Smooth muscle cell (in vitro differentiated cells): Measurements from ENCODE around the gene ZCCHC8. TPM values are rescaled to one million over a fixed set of nuclear protein-coding genes. Genes with fewer than 3 reads are reported as not detected.
"Not testable (repeated sequence)": the region's sequence is repeated elsewhere in the genome, so short reads cannot be mapped to it uniquely, and the experiment has no call there.

ENCODE experiments used
- DNase-seq: peaks from one replicate; lab custom pipeline; 2025; ENCODE audit not compliant: unreplicated experiment; lab: John Stamatoyannopoulos, UW
- H2AFZ ChIP-seq: fragments of 200-600 bp; sonication (generic); 2 replicates; pipeline ENCODE4 v1.6.0; 2016; ENCODE audit warnings: antibody characterized with exemption, low read depth, mild to moderate bottlenecking
- H3F3A ChIP-seq: fragments of 200-600 bp; sonication (generic); 2 replicates; pipeline ENCODE4 v1.6.0; 2017; ENCODE audit warnings: antibody characterized with exemption, low read depth
- H3K27ac ChIP-seq: fragments of 200-600 bp; sonication (generic); 2 replicates; pipeline ENCODE4 v1.5.1; 2016; ENCODE audit warnings: low read depth, mild to moderate bottlenecking
- H3K27me3 ChIP-seq: fragments of 200-600 bp; sonication (generic); 2 replicates; pipeline ENCODE4 v1.6.1; 2016; ENCODE audit warnings: low read depth, mild to moderate bottlenecking
- H3K36me3 ChIP-seq: fragments of 200-600 bp; sonication (generic); 2 replicates; pipeline ENCODE4 v1.5.1; 2016; ENCODE audit warnings: low read depth
- H3K4me1 ChIP-seq: fragments of 200-600 bp; sonication (generic); 2 replicates; pipeline ENCODE4 v1.5.1; 2016; ENCODE audit warnings: low read depth
- H3K4me2 ChIP-seq: fragments of 200-600 bp; sonication (generic); 2 replicates; pipeline ENCODE4 v1.6.0; 2016; ENCODE audit warnings: mild to moderate bottlenecking
- H3K4me3 ChIP-seq: fragments of 200-600 bp; sonication (generic); 2 replicates; pipeline ENCODE4 v1.5.1; 2016; ENCODE audit warnings: mild to moderate bottlenecking
- H3K79me2 ChIP-seq: fragments of 200-600 bp; sonication (generic); 2 replicates; pipeline ENCODE4 v1.6.0; 2016; ENCODE audit warnings: low read depth, mild to moderate bottlenecking
- H3K9ac ChIP-seq: fragments of 200-600 bp; sonication (generic); 2 replicates; pipeline ENCODE4 v1.6.0; 2016; ENCODE audit warnings: low read depth
- H3K9me3 ChIP-seq: fragments of 200-600 bp; sonication (generic); replicated peaks from 2 replicates; pipeline ENCODE4 v1.5.1; 2016; ENCODE audit warnings: low read depth
- H4K20me1 ChIP-seq: fragments of 200-600 bp; sonication (generic); 2 replicates; pipeline ENCODE4 v1.6.0; 2016; ENCODE audit warnings: low read depth
- WGBS: methylation state at CpG from one replicate; pipeline ENCODE4 v1.1.7; 2016; ENCODE audit warnings: low lambda C conversion rate; 5-methylcytosine and 5-hydroxymethylcytosine counted together
- polyA plus RNA-seq: library from polyadenylated mRNA; unstranded; fragments of >200 nt; fragmentation: Nextera tagmentation; extraction: Ambion mirVana; gene quantifications from 2 replicates; pipeline ENCODE4 v1.2.1, GENCODE V29; 2016
- total RNA-seq: library from RNA; depleted of rRNA; stranded (reverse); fragments of >200 nt; gene quantifications from 2 replicates; pipeline ENCODE4 v1.2.3, GENCODE V29; 2014
- TF ChIP-seq, protein P1 (sequence below): fragments of 200-600 bp; sonication (generic); IDR thresholded peaks from 2 replicates; pipeline ENCODE4 v1.5.1; 2017; ENCODE audit warnings: borderline replicate concordance, mild to moderate bottlenecking, antibody characterized with exemption; ENCODE audit not compliant: insufficient read depth, poor library complexity, severe bottlenecking

ZCCHC8 gene
- total and polyA plus RNA-seq, 2 experiments from 2014 or later: 8.8 to 20.6 TPM

DNA sequence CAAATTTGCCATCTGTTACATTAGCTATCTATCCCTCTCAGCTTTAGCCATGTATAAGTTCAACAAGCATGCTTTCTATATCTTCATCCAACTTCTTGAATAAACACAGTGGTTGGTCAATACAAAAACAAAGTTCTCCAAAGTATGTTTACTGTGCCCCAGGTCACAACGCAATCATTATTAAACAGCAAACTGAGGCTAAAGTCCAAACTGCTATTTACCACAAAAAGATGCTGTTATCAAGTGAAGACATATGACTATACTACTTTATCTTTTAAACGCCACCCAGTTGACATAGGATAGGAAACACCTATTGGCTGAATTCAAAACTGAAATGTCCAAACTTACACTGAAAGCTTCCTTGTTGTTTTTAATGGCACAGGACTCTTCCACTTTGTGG is 11.7 kb downstream of the ZCCHC8 start:
- peaks cover 28% of the 10 kb centered on the region for H3K36me3 ChIP-seq
- H2AFZ ChIP-seq: no peak overlapping the region
- H3K79me2 ChIP-seq: peaks cover 7% of the 10 kb centered on the region
- no peak overlapping the region for H3K27ac ChIP-seq
- peaks cover 8% of the 10 kb centered on the region for H4K20me1 ChIP-seq
- no peaks in the 10 kb centered on the region for H3F3A ChIP-seq
- DNase-seq: no peak
- TF ChIP-seq, protein P1, sequence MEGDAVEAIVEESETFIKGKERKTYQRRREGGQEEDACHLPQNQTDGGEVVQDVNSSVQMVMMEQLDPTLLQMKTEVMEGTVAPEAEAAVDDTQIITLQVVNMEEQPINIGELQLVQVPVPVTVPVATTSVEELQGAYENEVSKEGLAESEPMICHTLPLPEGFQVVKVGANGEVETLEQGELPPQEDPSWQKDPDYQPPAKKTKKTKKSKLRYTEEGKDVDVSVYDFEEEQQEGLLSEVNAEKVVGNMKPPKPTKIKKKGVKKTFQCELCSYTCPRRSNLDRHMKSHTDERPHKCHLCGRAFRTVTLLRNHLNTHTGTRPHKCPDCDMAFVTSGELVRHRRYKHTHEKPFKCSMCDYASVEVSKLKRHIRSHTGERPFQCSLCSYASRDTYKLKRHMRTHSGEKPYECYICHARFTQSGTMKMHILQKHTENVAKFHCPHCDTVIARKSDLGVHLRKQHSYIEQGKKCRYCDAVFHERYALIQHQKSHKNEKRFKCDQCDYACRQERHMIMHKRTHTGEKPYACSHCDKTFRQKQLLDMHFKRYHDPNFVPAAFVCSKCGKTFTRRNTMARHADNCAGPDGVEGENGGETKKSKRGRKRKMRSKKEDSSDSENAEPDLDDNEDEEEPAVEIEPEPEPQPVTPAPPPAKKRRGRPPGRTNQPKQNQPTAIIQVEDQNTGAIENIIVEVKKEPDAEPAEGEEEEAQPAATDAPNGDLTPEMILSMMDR: no peak
- H3K4me2 ChIP-seq: no peak overlapping the region
- H3K4me1 ChIP-seq: no peaks in the 10 kb centered on the region
- no peaks in the 10 kb centered on the region for H3K27me3 ChIP-seq
- H3K9ac ChIP-seq: no peak overlapping the region
- no peak overlapping the region for H3K4me3 ChIP-seq
- H3K9me3 ChIP-seq: no peaks in the 10 kb centered on the region
- WGBS: 89% methylated on average over 2 of the region's 2 CpGs

DNA sequence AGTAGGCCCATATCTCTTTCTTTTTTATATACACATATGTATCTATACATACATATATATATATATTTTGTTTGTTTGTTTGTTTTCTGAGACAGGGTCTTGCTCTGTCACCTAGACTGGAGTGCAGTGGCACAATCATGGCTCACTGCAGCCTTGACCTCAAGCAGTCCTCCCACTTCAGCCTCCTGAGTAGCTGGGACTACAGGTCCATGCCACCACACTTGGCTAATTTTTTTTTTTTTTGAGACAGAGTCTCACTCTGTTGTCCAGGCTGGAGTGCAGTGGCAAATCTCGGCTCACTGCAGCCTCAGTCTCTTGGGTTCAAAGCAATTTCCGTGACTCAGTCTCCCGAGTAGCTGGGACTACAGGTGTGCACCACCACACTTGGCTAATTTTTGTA is 12.9 kb downstream of the ZCCHC8 start:
- H3K27ac ChIP-seq, H3F3A ChIP-seq, DNase-seq, H3K4me2 ChIP-seq, H3K4me3 ChIP-seq, H3K9me3 ChIP-seq, H3K27me3 ChIP-seq, H3K4me1 ChIP-seq, H3K9ac ChIP-seq, H4K20me1 ChIP-seq, H2AFZ ChIP-seq, H3K79me2 ChIP-seq: not testable (repeated sequence)
- peaks cover 32% of the 10 kb centered on the region for H3K36me3 ChIP-seq
- 98% methylated on average over 3 of the region's 3 CpGs for WGBS

DNA sequence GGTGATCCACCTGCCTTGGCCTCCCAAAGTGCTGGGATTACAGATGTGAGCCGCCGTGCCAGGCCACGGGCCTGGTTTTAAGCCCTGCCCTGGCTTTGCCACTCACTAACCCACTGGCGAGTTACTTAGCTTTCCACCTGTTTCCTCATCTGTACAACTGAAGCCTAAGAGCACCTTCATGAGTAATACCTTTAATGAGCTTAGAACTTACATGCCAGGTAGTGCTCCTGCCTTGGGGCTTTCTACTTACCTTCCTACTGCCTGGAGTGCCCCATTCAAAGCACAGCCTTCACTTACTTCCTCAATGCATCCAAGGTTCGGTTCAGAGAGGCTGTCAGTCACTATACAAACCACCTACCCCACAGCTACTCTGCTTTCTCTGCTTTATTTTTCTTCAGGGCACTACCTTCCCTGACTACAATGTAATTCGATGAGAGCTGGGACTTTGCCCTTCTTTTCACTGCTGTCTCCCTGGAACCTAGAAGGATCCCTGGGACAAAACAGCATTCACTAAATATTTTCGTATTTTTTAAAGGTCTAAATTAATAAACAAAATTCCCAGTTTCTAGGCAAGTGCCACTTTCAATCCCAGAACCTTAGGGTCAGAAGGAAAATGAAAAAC is 13.8 kb downstream of the ZCCHC8 start:
- 98% methylated on average over 7 of the region's 7 CpGs for WGBS
- H3K9me3 ChIP-seq: no peaks in the 10 kb centered on the region
- TF ChIP-seq, protein P1: no peak
- peaks cover 10% of the 10 kb centered on the region for H3K79me2 ChIP-seq
- no peaks in the 10 kb centered on the region for H3K27me3 ChIP-seq
- peaks cover 38% of the 10 kb centered on the region for H3K36me3 ChIP-seq
- H3F3A ChIP-seq: no peaks in the 10 kb centered on the region
- H3K4me2 ChIP-seq: no peak overlapping the region
- DNase-seq: no peak
- H2AFZ ChIP-seq: no peak overlapping the region
- H3K27ac ChIP-seq: no peak overlapping the region
- H3K9ac ChIP-seq: no peak overlapping the region
- no peak overlapping the region for H3K4me3 ChIP-seq
- H3K4me1 ChIP-seq: no peaks in the 10 kb centered on the region
- no peaks in the 10 kb centered on the region for H4K20me1 ChIP-seq

DNA sequence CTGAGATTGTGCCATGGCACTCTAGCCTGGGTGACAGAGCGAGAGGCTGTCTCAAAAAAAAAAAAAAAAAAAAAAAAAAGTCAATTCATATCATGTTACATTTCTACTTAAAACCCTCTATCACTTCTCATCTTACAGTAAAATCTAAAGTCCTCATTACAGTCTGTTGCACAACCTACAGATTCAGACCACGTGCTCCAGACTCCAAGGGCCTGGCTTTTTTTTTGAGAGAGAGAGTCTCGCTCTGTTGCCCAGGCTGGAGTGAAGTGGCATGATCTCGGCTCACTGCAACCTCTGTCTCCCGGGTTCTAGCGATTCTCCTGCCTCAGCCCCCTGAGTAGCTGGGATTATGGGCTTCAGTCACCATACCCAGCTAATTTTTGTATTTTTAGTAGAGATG is 14.4 kb downstream of the ZCCHC8 start:
- H3K4me2 ChIP-seq, H3K9me3 ChIP-seq, H3K4me1 ChIP-seq, H3K27me3 ChIP-seq, H2AFZ ChIP-seq, H3K9ac ChIP-seq, H3F3A ChIP-seq, H3K4me3 ChIP-seq, DNase-seq, H3K27ac ChIP-seq, H4K20me1 ChIP-seq: not testable (repeated sequence)
- peaks cover 43% of the 10 kb centered on the region for H3K36me3 ChIP-seq
- peaks cover 14% of the 10 kb centered on the region for H3K79me2 ChIP-seq
- 91% methylated on average over 6 of the region's 6 CpGs for WGBS

DNA sequence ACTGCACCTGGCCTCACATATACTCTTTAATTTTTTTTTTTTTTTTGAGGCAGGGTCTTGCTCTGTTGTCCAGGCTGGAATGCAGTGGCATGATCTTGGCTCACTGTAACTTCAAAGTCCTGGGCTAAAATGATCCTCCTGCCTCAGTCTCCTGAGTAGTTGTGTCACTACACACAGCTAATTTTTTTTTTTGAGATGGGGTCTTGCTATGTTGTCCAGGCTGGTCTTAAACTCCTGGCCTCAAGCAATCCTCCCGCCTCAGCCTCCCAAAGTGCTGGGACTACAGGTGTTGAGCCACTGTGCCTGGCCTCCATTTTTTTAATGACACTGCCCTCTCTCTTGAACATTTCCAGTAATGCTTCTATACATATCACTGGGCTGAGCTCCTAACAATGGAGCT is 16.3 kb downstream of the ZCCHC8 start:
- H3K36me3 ChIP-seq: peaks cover 44% of the 10 kb centered on the region
- H3K9ac ChIP-seq, H3K27ac ChIP-seq, DNase-seq, H4K20me1 ChIP-seq, H3F3A ChIP-seq, H3K9me3 ChIP-seq, H2AFZ ChIP-seq, H3K4me2 ChIP-seq, H3K27me3 ChIP-seq, H3K4me3 ChIP-seq, H3K79me2 ChIP-seq, H3K4me1 ChIP-seq: not testable (repeated sequence)
- 94% methylated on average over 1 of the region's 1 CpG for WGBS
